PC-3 (cell line): ENCODE data around the gene KIF17. TPM values are rescaled to one million over a fixed set of nuclear protein-coding genes. Genes with fewer than 3 reads are reported as not detected.

Experiments used
- ATAC-seq: fragments of 200-7000 bp; cut with Tn5 transposase; 2 replicates; pipeline ENCODE4 v1.9.1; 2020; ENCODE audit warnings: mild to moderate bottlenecking, moderate library complexity
- BruUV-seq: library from RNA; stranded (reverse); fragments of 400-500 nt; replicated peaks from 2 replicates; lab custom pipeline; 2021; lab: Mats Ljungman, UMichigan
- CTCF ChIA-PET: fragments of 300-600 bp; sonication (Branson Sonifier 250); formaldehyde crosslinking; loops from one replicate; lab custom pipeline; 2022; ENCODE audit warnings: antibody characterized with exemption; lab: Charles Lee
- POLR2A ChIA-PET: fragments of 300-600 bp; sonication (Branson Sonifier 250); formaldehyde crosslinking; loops from one replicate; lab custom pipeline; 2022; ENCODE audit warnings: antibody characterized with exemption; ENCODE audit not compliant: unreplicated experiment; lab: Charles Lee
- DNase-seq: peaks from one replicate; pipeline ENCODE4 v3.0.0-alpha.2; 2015
- H2AFZ ChIP-seq: fragments of 300-600 bp; sonication (generic); 2 replicates; pipeline ENCODE4 v1.6.0; 2016; ENCODE audit warnings: antibody characterized with exemption, low read length
- H3F3A ChIP-seq: fragments of 300-600 bp; sonication (generic); one replicate; pipeline ENCODE4 v1.6.0; 2017; ENCODE audit warnings: antibody characterized with exemption, low read length, control low read depth, mild to moderate bottlenecking; ENCODE audit not compliant: unreplicated experiment
- H3K27ac ChIP-seq: fragments of 300-600 bp; sonication (generic); 2 replicates; pipeline ENCODE4 v1.5.1; 2016; ENCODE audit warnings: mild to moderate bottlenecking, low read length
- H3K27me3 ChIP-seq: fragments of 300-600 bp; sonication (generic); 2 replicates; pipeline ENCODE4 v1.6.1; 2016; ENCODE audit warnings: low read length, mixed read lengths
- H3K36me3 ChIP-seq: fragments of 300-600 bp; sonication (generic); 2 replicates; pipeline ENCODE4 v1.6.1; 2016; ENCODE audit warnings: low read depth, mixed run types, low read length, mixed read lengths
- H3K4me1 ChIP-seq: fragments of 300-600 bp; sonication (generic); 2 replicates; pipeline ENCODE4 v1.5.1; 2016; ENCODE audit warnings: low read length; ENCODE audit not compliant: insufficient read depth
- H3K4me2 ChIP-seq: fragments of 300-600 bp; sonication (generic); 2 replicates; pipeline ENCODE4 v1.6.0; 2016; ENCODE audit warnings: low read length
- H3K4me3 ChIP-seq: fragments of 300-600 bp; sonication (generic); 2 replicates; pipeline ENCODE4 v1.5.1; 2016; ENCODE audit warnings: mild to moderate bottlenecking, low read length, mixed read lengths
- H3K79me2 ChIP-seq: fragments of 300-600 bp; sonication (generic); 2 replicates; pipeline ENCODE4 v1.6.1; 2017; ENCODE audit warnings: low read length, mixed read lengths
- H3K9ac ChIP-seq: fragments of 300-600 bp; sonication (generic); 2 replicates; pipeline ENCODE4 v1.6.0; 2016; ENCODE audit warnings: mild to moderate bottlenecking, low read length
- H3K9me2 ChIP-seq: fragments of 300-600 bp; sonication (generic); replicated peaks from 2 replicates; pipeline ENCODE4 v1.6.1; 2016; ENCODE audit warnings: mixed run types, low read length, mixed read lengths
- H3K9me3 ChIP-seq: fragments of 300-600 bp; sonication (generic); 2 replicates; pipeline ENCODE4 v1.6.1; 2016; ENCODE audit warnings: low read length, mixed read lengths
- H4K20me1 ChIP-seq: fragments of 300-600 bp; sonication (generic); 2 replicates; pipeline ENCODE4 v1.6.1; 2016; ENCODE audit warnings: low read length, mixed read lengths
- CTCF ChIP-seq: fragments of 300-600 bp; sonication (generic); conservative IDR thresholded peaks from 2 replicates; pipeline ENCODE4 v1.5.1; 2017; ENCODE audit warnings: antibody characterized with exemption, low read depth, mild to moderate bottlenecking, low read length
- EZH2 ChIP-seq: fragments of 300-600 bp; sonication (generic); IDR thresholded peaks from one replicate; pipeline ENCODE4 v1.6.1; 2017; ENCODE audit warnings: antibody characterized with exemption, mild to moderate bottlenecking, low read length; ENCODE audit not compliant: unreplicated experiment
- EZH2phosphoT487 ChIP-seq: fragments of 300-600 bp; sonication (generic); IDR thresholded peaks from 2 replicates; pipeline ENCODE4 v1.6.1; 2018; ENCODE audit warnings: mild to moderate bottlenecking, antibody characterized with exemption, low read length, borderline replicate concordance
- intact Hi-C: fragments of 100-400 bp; cut with micrococcal nuclease; formaldehyde crosslinking; loops from 2 replicates; pipeline ENCODE4 v1.9.0; 2023
- total RNA-seq: library from RNA; depleted of rRNA; stranded (reverse); fragments of >200 nt; gene quantifications from 2 replicates; pipeline ENCODE4 v1.2.3, GENCODE V29; 2014

Gene KIF17
- total RNA-seq, 1 experiment from 2014 or later, result 0.33 TPM

DNA sequence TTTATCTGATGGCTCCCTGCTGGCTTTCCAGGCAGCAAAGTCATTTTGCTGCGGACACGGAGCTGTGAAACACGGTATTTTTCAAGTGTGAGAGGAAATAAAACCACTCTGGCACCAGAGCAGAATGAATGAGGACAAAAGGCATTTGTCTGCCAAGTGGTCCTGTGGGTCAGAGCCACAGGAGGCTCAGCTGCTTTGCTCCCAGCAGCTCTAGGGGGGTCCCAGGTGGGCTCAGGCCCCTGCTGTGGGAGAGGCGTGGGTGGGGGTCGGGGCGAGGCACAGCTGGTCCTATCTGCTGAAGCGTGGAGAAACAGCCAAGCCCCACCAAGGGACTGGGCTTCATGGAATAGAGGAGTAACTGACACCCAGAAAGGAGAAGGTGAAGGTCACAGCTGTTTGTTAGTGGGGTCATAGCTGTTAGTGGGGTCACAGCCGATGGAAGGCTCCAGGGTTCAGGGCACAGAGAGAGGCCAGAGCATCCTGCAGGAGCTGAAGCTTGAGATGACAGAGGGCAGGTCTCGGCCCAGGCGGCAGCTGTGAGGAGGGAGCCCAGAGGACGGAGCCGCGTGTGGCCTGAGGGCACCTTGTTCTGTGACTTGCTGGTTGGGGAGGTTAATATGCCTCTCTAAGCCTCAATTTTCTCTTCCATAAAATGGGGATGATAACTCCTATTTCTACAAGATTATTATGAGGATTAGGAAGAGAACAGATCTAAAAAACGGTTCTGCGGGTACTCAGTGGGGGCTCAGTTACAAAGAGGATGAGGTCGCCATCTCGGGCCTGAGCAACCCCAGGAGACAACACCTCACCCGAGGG lies 7.1 kb downstream of the KIF17 start:
- ChIA-PET CTCF (no interaction called here), POLR2A (no interaction called here)
- H4K20me1 ChIP-seq, result no peaks in the 10 kb centered on the region
- no peaks in the 10 kb centered on the region for H3K79me2 ChIP-seq
- no peak overlapping the region for H3K4me3 ChIP-seq
- no peak for DNase-seq
- H3K4me2 ChIP-seq, result no peak overlapping the region
- H3K27me3 ChIP-seq, result no peaks in the 10 kb centered on the region
- BruUV-seq, result no TSS peak
- no peak overlapping the region for H2AFZ ChIP-seq
- no peaks in the 10 kb centered on the region for H3F3A ChIP-seq
- H3K36me3 ChIP-seq, result no peaks in the 10 kb centered on the region
- H3K27ac ChIP-seq, result no peak overlapping the region
- ATAC-seq, result no peak
- H3K4me1 ChIP-seq, result no peaks in the 10 kb centered on the region
- H3K9ac ChIP-seq, result no peak overlapping the region
- TF ChIP-seq CTCF, result no peak
- no peak for TF ChIP-seq EZH2
- no peak for TF ChIP-seq EZH2phosphoT487
- intact Hi-C loops, result no loop called here
- H3K9me2 ChIP-seq, result no peaks in the 10 kb centered on the region
- H3K9me3 ChIP-seq, result no peaks in the 10 kb centered on the region

- no peaks in the 10 kb centered on the region for H3F3A ChIP-seq
- H3K9me3 ChIP-seq, result no peaks in the 10 kb centered on the region
- no TSS peak for BruUV-seq
- no peak overlapping the region for H3K27ac ChIP-seq
- TF ChIP-seq EZH2, result no peak
- TF ChIP-seq CTCF, result no peak
- TF ChIP-seq EZH2phosphoT487, result no peak
- ATAC-seq, result no peak
- H3K4me2 ChIP-seq, result no peak overlapping the region
- H3K27me3 ChIP-seq, result no peaks in the 10 kb centered on the region
- H3K9ac ChIP-seq, result no peak overlapping the region
- H3K4me1 ChIP-seq, result no peaks in the 10 kb centered on the region
- ChIA-PET POLR2A (no interaction called here), CTCF (no interaction called here)
- intact Hi-C loops, result no loop called here
- H3K79me2 ChIP-seq, result no peaks in the 10 kb centered on the region
- H3K4me3 ChIP-seq, result no peak overlapping the region
- H3K36me3 ChIP-seq, result no peaks in the 10 kb centered on the region
- no peaks in the 10 kb centered on the region for H3K9me2 ChIP-seq
- H2AFZ ChIP-seq, result no peak overlapping the region
- no peaks in the 10 kb centered on the region for H4K20me1 ChIP-seq
- DNase-seq, result no peak
Measured at GRCh38 chr1:20709868-20710267, 7.9 kb downstream of the KIF17 start.

GRCh38 chr1:20708891-20709290 lies 8.9 kb downstream of the KIF17 start:
- no peaks in the 10 kb centered on the region for H4K20me1 ChIP-seq
- no peak overlapping the region for H3K27ac ChIP-seq
- no peaks in the 10 kb centered on the region for H3K27me3 ChIP-seq
- H3K9ac ChIP-seq, result no peak overlapping the region
- DNase-seq (no peak), ATAC-seq (no peak)
- no peaks in the 10 kb centered on the region for H3K9me2 ChIP-seq
- POLR2A ChIA-PET, result no interaction called here
- no peaks in the 10 kb centered on the region for H3F3A ChIP-seq
- no peak overlapping the region for H3K4me2 ChIP-seq
- no peak overlapping the region for H3K4me3 ChIP-seq
- no TSS peak for BruUV-seq
- H2AFZ ChIP-seq, result no peak overlapping the region
- CTCF ChIA-PET, result no interaction called here
- no peaks in the 10 kb centered on the region for H3K4me1 ChIP-seq
- no peaks in the 10 kb centered on the region for H3K79me2 ChIP-seq
- no peak for TF ChIP-seq CTCF
- TF ChIP-seq EZH2phosphoT487, result no peak
- TF ChIP-seq EZH2, result no peak
- H3K36me3 ChIP-seq, result no peaks in the 10 kb centered on the region
- intact Hi-C loops, result no loop called here
- H3K9me3 ChIP-seq, result no peaks in the 10 kb centered on the region
